HG03342 (cell line): Measurements from ENCODE around the gene KMT2C.
A peak's percentile ranks its signal among the peaks of the same experiment; 100 is the strongest.
"Not testable (repeated sequence)": the region's sequence is repeated elsewhere in the genome, so short reads cannot be mapped to it uniquely, and the experiment has no call there.

Experiments used
- ATAC-seq: cut with Tn5 transposase; IDR thresholded peaks from one replicate; pipeline ENCODE4 v1.9.1; 2021; ENCODE audit warnings: mild to moderate bottlenecking, moderate library complexity; ENCODE audit not compliant: unreplicated experiment

KMT2C gene

GRCh38 chr7:152435384-152436110, at the start of gene KMT2C:
Gene KMT2C, minus strand, starts transcription at chr7:152436003. Its CDS starts 217 bp downstream, at chr7:152435786.
- ATAC-seq = no peak

- ATAC-seq = no peak
Observed at GRCh38 chr7:152481082-152481481, 45.3 kb upstream of the KMT2C start.

GRCh38 chr7:152480664-152481063, 44.9 kb upstream of the KMT2C start:
- no peak for ATAC-seq

GRCh38 chr7:152479595-152479994, 43.8 kb upstream of the KMT2C start:
- ATAC-seq = no peak

GRCh38 chr7:152478140-152478539, 42.3 kb upstream of the KMT2C start:
- ATAC-seq = no peak

- no peak for ATAC-seq
Observed at GRCh38 chr7:152477079-152477478, 41.3 kb upstream of the KMT2C start.

- ATAC-seq = no peak
Observed at GRCh38 chr7:152476551-152476950, 40.7 kb upstream of the KMT2C start.

GRCh38 chr7:152471023-152471620, 35.3 kb upstream of the KMT2C start:
- not testable (repeated sequence) for ATAC-seq

- not testable (repeated sequence) for ATAC-seq
Observed at GRCh38 chr7:152470251-152471022, 34.6 kb upstream of the KMT2C start.

- not testable (repeated sequence) for ATAC-seq
Observed at GRCh38 chr7:152469576-152469975, 33.8 kb upstream of the KMT2C start.

GRCh38 chr7:152467225-152467624, 31.4 kb upstream of the KMT2C start:
- no peak for ATAC-seq

- ATAC-seq = no peak
Observed at GRCh38 chr7:152465119-152465387, 29.2 kb upstream of the KMT2C start.

- peak; percentile 33 for ATAC-seq
Observed at GRCh38 chr7:152464312-152465118, 28.7 kb upstream of the KMT2C start.

- ATAC-seq = peak; percentile 87
Observed at GRCh38 chr7:152463709-152464311, 28.0 kb upstream of the KMT2C start.

- peak; percentile 10 for ATAC-seq
Observed at GRCh38 chr7:152462995-152463708, 27.3 kb upstream of the KMT2C start.

- no peak for ATAC-seq
Observed at GRCh38 chr7:152459724-152460251, 24.0 kb upstream of the KMT2C start.

- no peak for ATAC-seq
Observed at GRCh38 chr7:152451356-152451755, 15.6 kb upstream of the KMT2C start.

GRCh38 chr7:152445386-152446008, 9.7 kb upstream of the KMT2C start:
- ATAC-seq = not testable (repeated sequence)

GRCh38 chr7:152443586-152443985, 7.8 kb upstream of the KMT2C start:
- ATAC-seq = no peak
